GM23338 (cell line): ENCODE measurements around the gene IL13RA2. TPM values are rescaled to one million over a fixed set of nuclear protein-coding genes. Genes with fewer than 3 reads are reported as not detected.

Source experiments
- ATAC-seq: fragments of 200-7000 bp; cut with Tn5 transposase; 3 replicates; pipeline ENCODE4 v1.9.1; 2020
- DNase-seq: peaks from one replicate; pipeline ENCODE4 v3.0.0-alpha.2; 2015; ENCODE audit warnings: low spot score
- H2AFZ ChIP-seq: fragments of 200-600 bp; sonication (generic); 2 replicates; pipeline ENCODE4 v1.8.0; 2016; ENCODE audit warnings: antibody characterized with exemption, mild to moderate bottlenecking, moderate library complexity
- H3F3A ChIP-seq: fragments of 200-600 bp; sonication (generic); replicated peaks from 2 replicates; pipeline ENCODE4 v1.8.0; 2017; ENCODE audit warnings: antibody characterized with exemption, mixed run types, low read depth
- H3K27ac ChIP-seq: fragments of 200-600 bp; sonication (generic); 2 replicates; pipeline ENCODE4 v1.6.1; 2016; ENCODE audit warnings: low read depth
- H3K27me3 ChIP-seq: fragments of 200-600 bp; sonication (generic); 2 replicates; pipeline ENCODE4 v1.8.0; 2016; ENCODE audit warnings: mild to moderate bottlenecking, mixed run types, moderate library complexity; ENCODE audit not compliant: insufficient read depth
- H3K36me3 ChIP-seq: fragments of 200-600 bp; sonication (generic); 2 replicates; pipeline ENCODE4 v1.8.0; 2016; ENCODE audit warnings: mild to moderate bottlenecking; ENCODE audit not compliant: insufficient read depth
- H3K4me1 ChIP-seq: fragments of 200-600 bp; sonication (generic); 2 replicates; pipeline ENCODE4 v1.8.0; 2016; ENCODE audit warnings: mild to moderate bottlenecking, moderate library complexity; ENCODE audit not compliant: insufficient read depth
- H3K4me2 ChIP-seq: fragments of 200-600 bp; sonication (generic); 2 replicates; pipeline ENCODE4 v1.7.1; 2017; ENCODE audit warnings: mixed run types
- H3K4me3 ChIP-seq: fragments of 200-600 bp; sonication (generic); 2 replicates; pipeline ENCODE4 v1.6.1; 2016; ENCODE audit warnings: mixed run types
- H3K79me2 ChIP-seq: fragments of 200-600 bp; sonication (generic); replicated peaks from 2 replicates; pipeline ENCODE4 v1.8.0; 2017; ENCODE audit warnings: mild to moderate bottlenecking; ENCODE audit not compliant: insufficient read depth
- H3K9me2 ChIP-seq: fragments of 200-600 bp; sonication (generic); 2 replicates; pipeline ENCODE4 v1.8.0; 2017; ENCODE audit not compliant: insufficient read depth
- H4K20me1 ChIP-seq: fragments of 200-600 bp; sonication (generic); replicated peaks from 2 replicates; pipeline ENCODE4 v1.8.0; 2017; ENCODE audit warnings: mild to moderate bottlenecking; ENCODE audit not compliant: insufficient read depth
- H3K27ac Mint-ChIP-seq: 2 replicates; pipeline ENCODE4 v1.8.0; 2020; ENCODE audit warnings: inconsistent platforms, mild to moderate bottlenecking, moderate library complexity, mixed read lengths
- H3K27me3 Mint-ChIP-seq: 3 replicates; pipeline ENCODE4 v1.8.0; 2022; ENCODE audit warnings: low read depth, mild to moderate bottlenecking, moderate library complexity, mixed read lengths, inconsistent platforms; ENCODE audit not compliant: insufficient read depth, poor library complexity
- H3K36me3 Mint-ChIP-seq: 3 replicates; pipeline ENCODE4 v1.8.0; 2021; ENCODE audit warnings: low read depth, mild to moderate bottlenecking, inconsistent platforms, moderate library complexity, mixed read lengths
- H3K4me1 Mint-ChIP-seq: 3 replicates; pipeline ENCODE4 v1.8.0; 2020; ENCODE audit warnings: mild to moderate bottlenecking, inconsistent platforms, mixed read lengths
- H3K4me3 Mint-ChIP-seq: 3 replicates; pipeline ENCODE4 v1.8.0; 2021; ENCODE audit warnings: moderate library complexity, mild to moderate bottlenecking, inconsistent platforms, mixed read lengths
- H3K9me3 Mint-ChIP-seq: 3 replicates; pipeline ENCODE4 v1.8.0; 2020; ENCODE audit warnings: moderate library complexity, mild to moderate bottlenecking, inconsistent platforms, mixed read lengths
- CREB1 ChIP-seq: fragments of 250-450 bp; sonication (Bioruptor Pico); IDR thresholded peaks from 2 replicates; pipeline ENCODE4 v1.5.0; 2020; ENCODE audit warnings: low read depth, mild to moderate bottlenecking, moderate library complexity
- CTCF ChIP-seq, 2 experiments: fragments of 200-600 bp in 1 of 2; sonication (generic) in 1 of 2; conservative IDR thresholded peaks; 2 replicates each; pipeline versions ENCODE4 v1.5.1 to v1.6.1; 2016 to 2017; ENCODE audit warnings: antibody characterized with exemption in 2 of 2, low read depth in 2 of 2, mild to moderate bottlenecking in 2 of 2, moderate library complexity in 1 of 2
- ETS1 ChIP-seq: IDR thresholded peaks from 2 replicates; pipeline ENCODE4 v1.6.1; 2016; ENCODE audit warnings: antibody characterized with exemption
- EZH2 ChIP-seq: fragments of 200-600 bp; sonication (generic); IDR thresholded peaks from one replicate; pipeline ENCODE4 v1.8.0; 2017; ENCODE audit warnings: antibody characterized with exemption, mild to moderate bottlenecking, low read depth; ENCODE audit not compliant: unreplicated experiment
- EZH2phosphoT487 ChIP-seq: fragments of 200-600 bp; sonication (generic); IDR thresholded peaks from one replicate; pipeline ENCODE4 v1.8.1; 2018; ENCODE audit warnings: antibody characterized with exemption; ENCODE audit not compliant: unreplicated experiment
- JUNB ChIP-seq: IDR thresholded peaks from one replicate; pipeline ENCODE4 v1.6.1; 2016; ENCODE audit warnings: antibody characterized with exemption; ENCODE audit not compliant: unreplicated experiment
- POLR2AphosphoS5 ChIP-seq: IDR thresholded peaks from 2 replicates; pipeline ENCODE4 v1.6.1; 2016; ENCODE audit warnings: antibody characterized with exemption, low read depth
- ZNF331 ChIP-seq: fragments of 250-450 bp; sonication (Bioruptor Pico); IDR thresholded peaks from 2 replicates; pipeline ENCODE4 v1.5.0; 2020; ENCODE audit warnings: low read depth, mild to moderate bottlenecking, moderate library complexity
- ZNF462 ChIP-seq: fragments of 250-450 bp; sonication (Bioruptor Pico); IDR thresholded peaks from 2 replicates; pipeline ENCODE4 v1.5.0; 2020; ENCODE audit warnings: mild to moderate bottlenecking, moderate library complexity
- polyA plus RNA-seq: library from polyadenylated mRNA; unstranded; fragments of >200 nt; fragmentation: Nextera tagmentation; extraction: Ambion mirVana; gene quantifications from 2 replicates; pipeline ENCODE4 v1.2.1, GENCODE V29; 2016
- total RNA-seq: library from RNA; depleted of rRNA; stranded (reverse); fragments of >200 nt; shearing (Covaris generic); gene quantifications from 2 replicates; pipeline ENCODE4 v1.2.3, GENCODE V29; 2014

The IL13RA2 gene
- total and polyA plus RNA-seq, 2 experiments from 2014 or later = not detected

- DNase-seq (no peak), ATAC-seq (no peak)
- H3K79me2 ChIP-seq = no peaks in the 10 kb centered on the region
- no peak for TF ChIP-seq CTCF (conservative IDR thresholded peaks at IDR 0.05; ENCODE audit: low read depth in 2 of 2)
- no peak for TF ChIP-seq ZNF462 (CRISPR knock-in tag)
- no peak for TF ChIP-seq POLR2AphosphoS5
- no peak for TF ChIP-seq EZH2phosphoT487
- TF ChIP-seq CREB1 (CRISPR knock-in tag) = no peak
- TF ChIP-seq ZNF331 = no peak
- TF ChIP-seq JUNB = no peak
- no peak for TF ChIP-seq EZH2
- TF ChIP-seq ETS1 = no peak
- H3K27me3 ChIP-seq = no peaks in the 10 kb centered on the region
- H3K27ac Mint-ChIP-seq = no peak overlapping the region
- no peak overlapping the region for H2AFZ ChIP-seq
- no peaks in the 10 kb centered on the region for H3K4me1 ChIP-seq
- no peaks in the 10 kb centered on the region for H3F3A ChIP-seq
- no peaks in the 10 kb centered on the region for H4K20me1 ChIP-seq
- H3K9me3 Mint-ChIP-seq = peaks cover 3% of the 10 kb centered on the region; the same call in 1 of the 3 replicates
- no peak overlapping the region for H3K4me2 ChIP-seq
- no peak overlapping the region for H3K27ac ChIP-seq
- H3K27me3 Mint-ChIP-seq = no peaks in the 10 kb centered on the region
- no peaks in the 10 kb centered on the region for H3K36me3 ChIP-seq
- no peaks in the 10 kb centered on the region for H3K4me1 Mint-ChIP-seq
- no peak overlapping the region for H3K4me3 Mint-ChIP-seq
- no peaks in the 10 kb centered on the region for H3K9me2 ChIP-seq
- H3K36me3 Mint-ChIP-seq = peaks cover 2% of the 10 kb centered on the region; the same call in 1 of the 3 replicates
- H3K4me3 ChIP-seq = no peak overlapping the region
These were observed 47.9 kb upstream of the IL13RA2 start for GRCh38 chrX:115065304-115065703.
